GM12891 (cell line): ENCODE results near the gene SORL1.

Experiments used
- POLR2A ChIP-seq: IDR thresholded peaks from 2 replicates; pipeline ENCODE4 v1.6.1; 2011; ENCODE audit warnings: low read depth, low read length, control low read depth
- POLR2AphosphoS5 ChIP-seq: IDR thresholded peaks from 2 replicates; pipeline ENCODE4 v1.6.1; 2011; ENCODE audit warnings: low read depth, low read length, control low read depth

DNA sequence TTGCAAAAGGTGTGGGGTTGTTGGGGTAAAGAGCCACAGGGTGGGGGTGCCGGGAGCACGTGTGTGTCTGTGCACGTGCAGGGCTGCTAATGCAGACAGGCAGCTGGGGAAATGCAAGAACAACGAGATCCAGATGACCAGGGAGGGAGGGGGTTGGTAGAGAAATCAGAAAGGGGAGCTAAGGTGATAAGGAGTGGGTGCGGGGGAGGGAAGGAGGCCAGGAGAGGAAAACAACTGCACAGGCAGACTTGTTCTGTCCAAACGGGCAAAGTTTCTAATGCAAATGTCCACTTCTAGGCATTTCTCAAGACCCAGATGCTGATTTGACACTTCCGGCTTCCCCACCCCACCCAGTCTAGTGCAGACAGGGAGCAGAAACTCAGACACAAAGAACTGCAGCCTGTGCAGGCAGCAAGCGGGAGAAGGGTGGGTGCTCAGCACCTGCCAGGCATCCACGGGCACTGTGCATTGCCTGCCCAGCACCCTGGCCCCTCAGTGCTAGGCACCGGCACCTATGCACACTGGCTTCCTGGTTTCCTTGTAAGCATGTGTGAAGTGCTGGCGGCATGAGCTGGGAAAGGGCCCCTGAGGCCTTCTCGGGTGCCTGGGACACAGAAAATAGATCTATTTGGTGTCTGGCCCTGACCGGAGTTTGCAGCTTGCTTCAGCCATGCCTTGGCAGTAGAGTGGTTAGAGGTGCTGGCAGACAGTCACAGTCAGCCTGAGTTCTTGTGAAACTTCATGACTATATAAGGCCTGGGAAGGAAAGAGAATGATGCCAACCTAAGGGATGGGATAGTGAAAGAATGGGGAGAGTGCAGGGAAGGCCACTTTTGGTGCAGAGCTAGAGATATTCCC lies 220.7 kb downstream of the SORL1 start:
- TF ChIP-seq POLR2A (no peak), POLR2AphosphoS5 (no peak)
